Effector memory CD8-positive, alpha-beta T cell (primary cell): ENCODE results near the gene ATXN10.
"Not testable (repeated sequence)": the region's sequence is repeated elsewhere in the genome, so short reads cannot be mapped to it uniquely, and the experiment has no call there.

Experiments
- ATAC-seq: fragments of 150-1000 bp; cut with Tn5 transposase; replicated peaks from 2 replicates; pipeline ENCODE4 v1.10.0; 2021; ENCODE audit warnings: mild to moderate bottlenecking, moderate library complexity
- DNase-seq, 3 experiments: peaks; one replicate each; pipeline ENCODE4 v3.0.0; 2021
- H3K27ac Mint-ChIP-seq, 2 donors: one replicate each; pipeline ENCODE4 v1.8.0; 2022; ENCODE audit warnings: mild to moderate bottlenecking in 2 of 2, mixed read lengths in 2 of 2, moderate library complexity in 2 of 2
- H3K27me3 Mint-ChIP-seq, 2 donors: one replicate each; pipeline ENCODE4 v1.8.0; 2022; ENCODE audit warnings: mixed read lengths in 2 of 2
- H3K36me3 Mint-ChIP-seq: one replicate; pipeline ENCODE4 v1.8.0; 2022; ENCODE audit warnings: mild to moderate bottlenecking, moderate library complexity, mixed read lengths; ENCODE audit not compliant: insufficient read depth
- H3K4me1 Mint-ChIP-seq, 2 donors: one replicate each; pipeline ENCODE4 v1.8.0; 2022; ENCODE audit warnings: low read depth in 2 of 2, mixed read lengths in 2 of 2
- H3K4me3 Mint-ChIP-seq, 2 donors: one replicate each; pipeline ENCODE4 v1.8.0; 2022; ENCODE audit warnings: mild to moderate bottlenecking in 2 of 2, mixed read lengths in 2 of 2, moderate library complexity in 2 of 2
- H3K9me3 Mint-ChIP-seq, 2 donors: one replicate each; pipeline ENCODE4 v1.8.0; 2022; ENCODE audit warnings: mixed read lengths in 2 of 2

The ATXN10 gene

GRCh38 chr22:45648301-45649117 lies 23.1 kb upstream of the ATXN10 start:
- peaks cover 4 to 23% of the 10 kb centered on the region in 2 donors for H3K4me1 Mint-ChIP-seq
- H3K36me3 Mint-ChIP-seq: peaks cover 3% of the 10 kb centered on the region
- DNase-seq (no peak), ATAC-seq (peak; percentile 11)
- H3K4me3 Mint-ChIP-seq: no peak overlapping the region
- peaks cover 15 to 27% of the 10 kb centered on the region in 2 donors for H3K27me3 Mint-ChIP-seq
- no peaks in the 10 kb centered on the region for H3K9me3 Mint-ChIP-seq
- peak overlapping the region in 1 of 2 donors; percentile 54 for H3K27ac Mint-ChIP-seq

GRCh38 chr22:45649809-45650208 lies 21.8 kb upstream of the ATXN10 start:
- no peak overlapping the region for H3K4me3 Mint-ChIP-seq

GRCh38 chr22:45650721-45651120 lies 20.9 kb upstream of the ATXN10 start:
- peaks cover 3 to 19% of the 10 kb centered on the region in 2 donors for H3K4me1 Mint-ChIP-seq
- no peak overlapping the region for H3K27ac Mint-ChIP-seq
- no peaks in the 10 kb centered on the region for H3K9me3 Mint-ChIP-seq
- no peak overlapping the region for H3K4me3 Mint-ChIP-seq
- no peak for ATAC-seq
- peaks cover 15 to 36% of the 10 kb centered on the region in 2 donors for H3K27me3 Mint-ChIP-seq
- peaks cover 3% of the 10 kb centered on the region for H3K36me3 Mint-ChIP-seq
- DNase-seq: no peak

More at GRCh38 chr22:45649809-45650208, 21.8 kb upstream of the ATXN10 start:
- DNase-seq: no peak
- peaks cover 4 to 23% of the 10 kb centered on the region in 2 donors for H3K4me1 Mint-ChIP-seq
- peaks cover 15 to 36% of the 10 kb centered on the region in 2 donors for H3K27me3 Mint-ChIP-seq
- H3K9me3 Mint-ChIP-seq: no peaks in the 10 kb centered on the region
- ATAC-seq: no peak
- peaks cover 3% of the 10 kb centered on the region for H3K36me3 Mint-ChIP-seq
- H3K27ac Mint-ChIP-seq: no peak overlapping the region

GRCh38 chr22:45651931-45652528 lies 19.6 kb upstream of the ATXN10 start:
- Mint-ChIP-seq H3K9me3 (no peaks in the 10 kb centered on the region), H3K27me3 (peaks cover 15 to 36% of the 10 kb centered on the region in 2 donors), H3K4me1 (peaks cover 0 to 14% of the 10 kb centered on the region in 2 donors), H3K4me3 (no peak overlapping the region), H3K27ac (no peak overlapping the region), H3K36me3 (no peaks in the 10 kb centered on the region)
- ATAC-seq (no peak), DNase-seq (no peak)

GRCh38 chr22:45656577-45656976 lies 15.1 kb upstream of the ATXN10 start:
- ATAC-seq: no peak
- Mint-ChIP-seq H3K36me3 (no peaks in the 10 kb centered on the region), H3K4me1 (no peaks in the 10 kb centered on the region), H3K4me3 (no peak overlapping the region), H3K27ac (no peak overlapping the region), H3K9me3 (no peaks in the 10 kb centered on the region), H3K27me3 (peaks cover 7 to 39% of the 10 kb centered on the region in 2 donors)
- no peak for DNase-seq

GRCh38 chr22:45657701-45658100 lies 13.9 kb upstream of the ATXN10 start:
- no peaks in the 10 kb centered on the region for H3K9me3 Mint-ChIP-seq
- H3K4me1 Mint-ChIP-seq: no peaks in the 10 kb centered on the region
- ATAC-seq (no peak), DNase-seq (no peak)
- H3K27me3 Mint-ChIP-seq: peaks cover 13 to 46% of the 10 kb centered on the region in 2 donors
- no peak overlapping the region for H3K27ac Mint-ChIP-seq
- no peak overlapping the region for H3K4me3 Mint-ChIP-seq
- H3K36me3 Mint-ChIP-seq: no peaks in the 10 kb centered on the region

- Mint-ChIP-seq H3K9me3 (no peaks in the 10 kb centered on the region), H3K4me1 (no peaks in the 10 kb centered on the region), H3K4me3 (no peak overlapping the region), H3K27me3 (peaks cover 7 to 41% of the 10 kb centered on the region in 2 donors), H3K27ac (no peak overlapping the region), H3K36me3 (no peaks in the 10 kb centered on the region)
- no peak for ATAC-seq
- no peak for DNase-seq
Measured at GRCh38 chr22:45664136-45664646, 7.4 kb upstream of the ATXN10 start.

GRCh38 chr22:45667486-45667885 lies 4.1 kb upstream of the ATXN10 start:
- peaks cover 0 to 25% of the 10 kb centered on the region in 2 donors for H3K27me3 Mint-ChIP-seq
- peaks cover 4 to 6% of the 10 kb centered on the region in 2 donors for H3K4me1 Mint-ChIP-seq
- no peak overlapping the region for H3K27ac Mint-ChIP-seq

GRCh38 chr22:45670363-45670762 lies 1.3 kb upstream of the ATXN10 start:
- peaks cover 26 to 29% of the 10 kb centered on the region in 2 donors for H3K4me1 Mint-ChIP-seq
- not testable (repeated sequence) for H3K27ac Mint-ChIP-seq, H3K36me3 Mint-ChIP-seq, H3K27me3 Mint-ChIP-seq, ATAC-seq, DNase-seq, H3K9me3 Mint-ChIP-seq
- H3K4me3 Mint-ChIP-seq: peak overlapping the region in 1 of 2 donors; percentile 91

More at GRCh38 chr22:45667486-45667885, 4.1 kb upstream of the ATXN10 start:
- no peak for ATAC-seq
- Mint-ChIP-seq H3K9me3 (no peaks in the 10 kb centered on the region), H3K36me3 (peaks cover 4% of the 10 kb centered on the region), H3K4me3 (no peak overlapping the region)
- DNase-seq: no peak

GRCh38 chr22:45670981-45671782 lies 452 bp upstream of the ATXN10 start:
- H3K27me3 Mint-ChIP-seq: peaks cover 0 to 10% of the 10 kb centered on the region in 2 donors

GRCh38 chr22:45672564-45673481 lies 1.2 kb downstream of the ATXN10 start:
- no peaks in the 10 kb centered on the region for H3K9me3 Mint-ChIP-seq
- peaks cover 7% of the 10 kb centered on the region for H3K36me3 Mint-ChIP-seq
- peak overlapping the region; percentile 92 to 95 for H3K27ac Mint-ChIP-seq
- H3K27me3 Mint-ChIP-seq: peaks cover 0 to 1% of the 10 kb centered on the region in 2 donors
- H3K4me1 Mint-ChIP-seq: peaks cover 31 to 35% of the 10 kb centered on the region in 2 donors
- ATAC-seq (no peak), DNase-seq (no peak)
- peak overlapping the region; percentile 87 to 91 for H3K4me3 Mint-ChIP-seq

More at GRCh38 chr22:45670981-45671782, 452 bp upstream of the ATXN10 start:
- peaks cover 28 to 32% of the 10 kb centered on the region in 2 donors for H3K4me1 Mint-ChIP-seq
- DNase-seq (no peak), ATAC-seq (no peak)
- peaks cover 7% of the 10 kb centered on the region for H3K36me3 Mint-ChIP-seq
- H3K4me3 Mint-ChIP-seq: peak overlapping the region; percentile 87 to 91
- peak overlapping the region; percentile 92 to 95 for H3K27ac Mint-ChIP-seq
- no peaks in the 10 kb centered on the region for H3K9me3 Mint-ChIP-seq

- no peak for DNase-seq
- H3K36me3 Mint-ChIP-seq: peaks cover 7% of the 10 kb centered on the region
Measured at GRCh38 chr22:45673482-45674175, 2.0 kb downstream of the ATXN10 start.

More at GRCh38 chr22:45673482-45674175, 2.0 kb downstream of the ATXN10 start:
- H3K4me3 Mint-ChIP-seq: peak overlapping the region; percentile 87 to 91
- ATAC-seq: no peak
- peak overlapping the region; percentile 92 to 95 for H3K27ac Mint-ChIP-seq
- H3K27me3 Mint-ChIP-seq: no peaks in the 10 kb centered on the region
- no peaks in the 10 kb centered on the region for H3K9me3 Mint-ChIP-seq
- peaks cover 31 to 36% of the 10 kb centered on the region in 2 donors for H3K4me1 Mint-ChIP-seq
